Duodenal mucosa (tissue), 2 donors: Measurements from ENCODE around the gene JMJD1C.

Experiments used
- H3K27ac ChIP-seq: one replicate; pipeline ENCODE4 v1.7.0; 2013; ENCODE audit warnings: low read depth, low read length
- H3K27me3 ChIP-seq, 2 donors: one replicate each; pipeline ENCODE4 v1.7.0; 2013; ENCODE audit warnings: low read length in 2 of 2, control low read depth in 1 of 2; ENCODE audit not compliant: insufficient read depth in 2 of 2, control insufficient read depth in 1 of 2
- H3K36me3 ChIP-seq, 2 donors: one replicate each; pipeline ENCODE4 v1.7.0; 2013; ENCODE audit warnings: low read length in 2 of 2, control low read depth in 1 of 2; ENCODE audit not compliant: insufficient read depth in 2 of 2, control insufficient read depth in 1 of 2
- H3K4me1 ChIP-seq, 2 donors: one replicate each; pipeline ENCODE4 v1.7.0; 2013; ENCODE audit warnings: low read length in 2 of 2, control low read depth in 1 of 2; ENCODE audit not compliant: insufficient read depth in 2 of 2, control insufficient read depth in 1 of 2
- H3K4me3 ChIP-seq, 2 donors: one replicate each; pipeline ENCODE4 v1.7.0; 2013; ENCODE audit warnings: low read length in 2 of 2, low read depth in 1 of 2
- H3K9ac ChIP-seq, 2 donors: one replicate each; pipeline ENCODE4 v1.7.0; 2013; ENCODE audit warnings: low read length in 2 of 2, low read depth in 1 of 2
- H3K9me3 ChIP-seq, 2 donors: one replicate each; pipeline ENCODE4 v1.7.0; 2013; ENCODE audit warnings: low read length in 2 of 2, control low read depth in 1 of 2; ENCODE audit not compliant: control insufficient read depth in 1 of 2

JMJD1C gene

GRCh38 chr10:63265683-63266235 lies 200.0 kb downstream of the JMJD1C start:
- H3K36me3 ChIP-seq, result no peaks in the 10 kb centered on the region
- H3K27ac ChIP-seq, result no peak overlapping the region
- H3K27me3 ChIP-seq, result no peaks in the 10 kb centered on the region
- H3K4me3 ChIP-seq, result peak overlapping the region; percentile 82 to 94
- no peaks in the 10 kb centered on the region for H3K9me3 ChIP-seq
- peaks cover 2 to 20% of the 10 kb centered on the region in 2 donors for H3K4me1 ChIP-seq
- peak overlapping the region; percentile 92 to 94 for H3K9ac ChIP-seq

GRCh38 chr10:63265222-63265617 lies 200.6 kb downstream of the JMJD1C start:
- Histone ChIP-seq H3K9ac (peak overlapping the region; percentile 39 to 94), H3K27ac (peak overlapping the region; percentile 52), H3K36me3 (no peaks in the 10 kb centered on the region), H3K4me1 (peaks cover 6 to 25% of the 10 kb centered on the region in 2 donors), H3K27me3 (no peaks in the 10 kb centered on the region), H3K4me3 (peak overlapping the region; percentile 82 to 94), H3K9me3 (no peaks in the 10 kb centered on the region)

DNA sequence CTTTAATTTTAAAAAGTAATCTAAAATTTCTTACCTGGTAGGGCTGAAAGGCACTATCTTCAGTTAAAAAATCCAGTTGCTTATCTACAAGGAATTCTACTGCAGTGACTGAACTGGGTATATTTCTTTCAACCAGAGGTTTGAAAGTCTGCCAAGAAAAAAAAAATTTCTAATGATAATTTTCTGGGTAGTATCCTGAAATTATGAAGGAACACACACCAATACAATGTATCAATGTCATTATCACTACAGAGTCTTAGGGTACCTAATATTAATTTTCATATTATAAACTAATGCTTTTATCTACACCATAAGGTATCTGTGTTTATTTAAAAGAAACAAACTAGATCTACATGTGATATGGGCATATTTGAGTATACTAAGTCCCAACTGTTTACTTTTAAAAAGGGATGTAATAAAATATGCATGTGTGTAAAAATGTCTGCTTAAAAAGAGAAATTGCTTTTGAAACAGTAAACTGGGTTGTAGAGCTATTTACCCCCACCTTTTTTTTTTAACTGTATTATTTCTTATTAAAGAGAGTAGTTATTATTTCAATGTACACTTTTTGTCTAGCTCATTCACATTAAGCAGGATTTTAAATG lies 201.1 kb downstream of the JMJD1C start:
- Histone ChIP-seq H3K9me3 (no peaks in the 10 kb centered on the region), H3K27me3 (no peaks in the 10 kb centered on the region), H3K4me1 (peaks cover 11 to 30% of the 10 kb centered on the region in 2 donors), H3K4me3 (peak overlapping the region; percentile 82 to 94), H3K9ac (peak overlapping the region; percentile 39 to 94), H3K36me3 (no peaks in the 10 kb centered on the region), H3K27ac (peak overlapping the region; percentile 52)

- Histone ChIP-seq H3K27ac (no peak overlapping the region), H3K4me3 (peak overlapping the region in 1 of 2 donors; percentile 24), H3K9me3 (no peaks in the 10 kb centered on the region), H3K9ac (no peak overlapping the region), H3K36me3 (no peaks in the 10 kb centered on the region), H3K4me1 (peaks cover 27 to 51% of the 10 kb centered on the region in 2 donors), H3K27me3 (no peaks in the 10 kb centered on the region)
These were observed 203.2 kb downstream of the JMJD1C start for GRCh38 chr10:63262430-63263073.

DNA sequence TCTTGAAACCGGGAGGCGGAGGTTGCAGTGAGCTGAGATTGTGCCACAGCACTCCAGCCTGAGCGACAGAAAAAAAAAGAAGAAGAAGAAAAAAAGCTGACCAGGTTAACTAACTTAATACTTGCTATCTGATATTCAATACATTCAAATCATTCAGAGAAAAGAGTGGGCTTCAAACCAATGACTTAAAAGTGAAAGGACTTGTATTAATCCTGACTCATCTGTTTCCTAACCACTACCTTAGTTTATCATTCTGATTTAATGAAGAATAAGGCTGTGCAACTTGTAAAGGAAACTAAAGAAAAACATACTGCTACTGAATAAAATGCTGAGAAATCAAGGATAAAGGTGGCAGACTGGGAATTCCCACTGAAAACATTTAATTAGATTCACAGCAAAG lies 204.3 kb downstream of the JMJD1C start:
- Histone ChIP-seq H3K9me3 (no peaks in the 10 kb centered on the region), H3K27ac (no peak overlapping the region), H3K4me1 (peaks cover 31 to 60% of the 10 kb centered on the region in 2 donors), H3K27me3 (no peaks in the 10 kb centered on the region), H3K4me3 (no peak overlapping the region), H3K36me3 (no peaks in the 10 kb centered on the region), H3K9ac (no peak overlapping the region)

GRCh38 chr10:63260860-63261251 lies 204.9 kb downstream of the JMJD1C start:
- H3K4me3 ChIP-seq, result no peak overlapping the region
- no peaks in the 10 kb centered on the region for H3K36me3 ChIP-seq
- H3K27me3 ChIP-seq, result no peaks in the 10 kb centered on the region
- H3K9ac ChIP-seq, result no peak overlapping the region
- no peaks in the 10 kb centered on the region for H3K9me3 ChIP-seq
- H3K4me1 ChIP-seq, result peaks cover 36 to 62% of the 10 kb centered on the region in 2 donors
- no peak overlapping the region for H3K27ac ChIP-seq

DNA sequence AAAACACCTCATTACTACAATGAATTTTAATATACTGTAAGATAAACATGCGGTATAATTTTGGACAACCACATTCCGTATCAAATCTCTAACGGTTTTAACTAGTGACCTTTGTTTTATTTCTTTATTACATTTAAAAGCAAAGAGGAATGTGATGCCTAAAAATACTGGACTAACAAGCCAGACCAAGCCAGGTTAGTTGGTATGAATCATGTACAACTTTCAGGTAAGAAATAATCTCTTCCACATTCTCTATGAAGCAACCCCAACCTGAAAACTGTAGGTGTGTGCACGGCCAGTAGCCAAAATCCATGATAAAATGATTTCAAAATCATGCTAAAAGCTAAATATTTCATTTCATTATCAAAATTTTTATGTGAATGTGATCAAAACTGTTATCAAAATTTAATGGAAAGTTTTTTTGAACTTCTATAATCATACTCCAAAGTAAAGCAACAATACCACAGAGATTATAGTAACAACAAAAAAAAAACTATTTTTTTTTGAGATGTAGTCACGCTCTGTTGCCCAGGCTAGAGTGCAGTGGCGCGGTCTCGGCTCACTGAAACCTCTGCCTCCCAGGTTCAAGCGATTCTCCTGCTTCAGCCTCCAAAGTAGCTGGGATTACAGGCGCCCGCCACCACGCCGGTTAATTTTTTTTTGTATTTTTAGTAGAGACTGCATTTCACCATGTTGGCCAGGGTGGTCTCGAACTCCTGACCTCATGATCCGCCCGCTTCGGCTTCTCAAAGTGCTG lies 205.5 kb downstream of the JMJD1C start:
- peaks cover 37 to 62% of the 10 kb centered on the region in 2 donors for H3K4me1 ChIP-seq
- H3K4me3 ChIP-seq, result peak overlapping the region in 1 of 2 donors; percentile 31
- no peak overlapping the region for H3K9ac ChIP-seq
- no peaks in the 10 kb centered on the region for H3K36me3 ChIP-seq
- H3K9me3 ChIP-seq, result no peaks in the 10 kb centered on the region
- H3K27me3 ChIP-seq, result no peaks in the 10 kb centered on the region
- H3K27ac ChIP-seq, result no peak overlapping the region

DNA sequence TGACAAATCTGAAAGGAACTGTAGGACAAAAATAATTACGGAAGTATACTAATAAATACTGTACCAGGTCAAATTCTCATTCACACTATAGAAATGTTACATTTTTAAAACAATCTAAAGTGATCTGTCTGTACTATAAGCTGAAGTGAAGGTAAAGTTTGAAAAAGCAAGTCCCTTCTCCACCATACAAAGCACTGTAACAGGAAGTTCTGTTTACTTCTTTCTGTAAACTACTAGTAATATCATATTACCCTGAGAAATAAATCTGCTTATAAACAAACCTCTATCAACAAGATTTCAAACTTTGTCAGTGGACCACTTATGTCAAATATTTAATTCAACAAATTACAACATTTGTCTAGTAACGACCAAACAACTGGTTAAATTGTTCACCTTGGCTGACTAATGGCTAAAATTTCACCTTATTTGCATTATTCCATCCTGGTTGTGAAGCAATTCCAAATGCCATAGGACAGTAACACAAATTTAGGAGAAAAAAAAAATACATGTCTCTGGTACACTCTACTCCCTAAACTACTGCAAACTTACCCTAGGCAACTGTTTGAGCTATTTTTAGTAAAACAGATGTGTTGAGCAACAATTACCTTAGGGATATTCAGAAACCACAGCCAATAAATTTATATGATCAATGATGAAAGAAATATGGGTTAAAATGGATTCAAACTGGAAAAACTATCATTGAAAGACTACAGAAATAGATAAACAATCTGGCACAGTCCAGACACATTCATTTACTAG lies 206.7 kb downstream of the JMJD1C start:
- no peaks in the 10 kb centered on the region for H3K9me3 ChIP-seq
- peaks cover 37 to 62% of the 10 kb centered on the region in 2 donors for H3K4me1 ChIP-seq
- H3K9ac ChIP-seq, result no peak overlapping the region
- no peaks in the 10 kb centered on the region for H3K36me3 ChIP-seq
- no peaks in the 10 kb centered on the region for H3K27me3 ChIP-seq
- no peak overlapping the region for H3K27ac ChIP-seq
- peak overlapping the region in 1 of 2 donors; percentile 31 for H3K4me3 ChIP-seq

DNA sequence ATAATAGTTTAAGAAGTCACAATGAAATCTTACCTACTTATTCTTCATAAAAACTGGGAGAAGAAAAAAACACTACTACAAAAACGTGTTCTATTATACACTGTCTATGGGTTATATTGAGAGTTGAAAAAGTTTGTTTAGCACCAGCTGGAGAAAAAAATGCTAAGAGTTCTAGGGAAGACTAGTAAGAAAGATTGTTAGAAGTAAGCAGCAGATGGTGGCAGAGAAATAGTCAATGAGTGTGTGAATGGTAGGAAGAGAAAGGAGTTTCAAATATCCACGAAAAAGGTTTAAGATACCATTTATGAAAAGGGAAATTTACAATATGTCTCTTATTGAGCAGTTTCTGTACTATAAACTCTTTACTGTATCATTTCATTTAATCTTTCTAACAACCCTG lies 208.0 kb downstream of the JMJD1C start:
- Histone ChIP-seq H3K9me3 (no peaks in the 10 kb centered on the region), H3K9ac (no peak overlapping the region), H3K4me3 (no peak overlapping the region), H3K36me3 (no peaks in the 10 kb centered on the region), H3K4me1 (peaks cover 37 to 62% of the 10 kb centered on the region in 2 donors), H3K27ac (no peak overlapping the region), H3K27me3 (no peaks in the 10 kb centered on the region)
